ENCODE results near the gene GMPPA.

DNA sequence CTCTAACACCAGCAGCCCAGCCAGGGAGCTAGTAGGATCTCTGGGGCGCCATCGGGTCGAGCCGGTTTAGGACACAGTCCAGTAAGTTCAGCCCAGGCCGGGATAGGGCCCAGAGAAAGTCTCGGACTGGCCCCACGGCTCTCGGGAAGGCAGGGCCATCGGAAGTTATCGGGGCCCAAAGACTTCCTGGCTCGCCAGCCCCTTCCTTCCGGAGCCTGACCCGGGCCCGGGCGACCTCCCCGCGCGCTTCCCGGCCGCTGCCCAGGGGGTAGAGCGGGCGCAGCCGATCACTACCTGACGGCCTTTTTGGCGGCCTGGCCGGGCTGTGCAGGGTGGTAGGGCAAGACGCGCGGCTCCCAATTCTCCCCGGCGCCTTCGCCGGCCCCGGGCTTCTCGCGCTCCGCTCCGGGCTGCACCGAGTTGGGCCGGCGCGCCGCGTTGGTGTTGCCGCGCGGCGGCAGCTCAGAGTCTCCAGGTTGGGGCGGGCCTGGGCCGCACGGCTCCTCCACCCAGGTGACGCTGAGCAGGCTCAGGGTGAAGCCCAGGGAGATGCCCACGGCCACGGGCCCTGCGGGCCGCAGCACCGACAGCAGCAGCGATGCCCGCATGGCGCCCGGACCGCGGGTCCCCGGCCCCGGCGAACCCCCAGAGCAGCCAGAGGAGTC is 44.4 kb downstream of the GMPPA start:
- TF ChIP-seq, protein P1, sequence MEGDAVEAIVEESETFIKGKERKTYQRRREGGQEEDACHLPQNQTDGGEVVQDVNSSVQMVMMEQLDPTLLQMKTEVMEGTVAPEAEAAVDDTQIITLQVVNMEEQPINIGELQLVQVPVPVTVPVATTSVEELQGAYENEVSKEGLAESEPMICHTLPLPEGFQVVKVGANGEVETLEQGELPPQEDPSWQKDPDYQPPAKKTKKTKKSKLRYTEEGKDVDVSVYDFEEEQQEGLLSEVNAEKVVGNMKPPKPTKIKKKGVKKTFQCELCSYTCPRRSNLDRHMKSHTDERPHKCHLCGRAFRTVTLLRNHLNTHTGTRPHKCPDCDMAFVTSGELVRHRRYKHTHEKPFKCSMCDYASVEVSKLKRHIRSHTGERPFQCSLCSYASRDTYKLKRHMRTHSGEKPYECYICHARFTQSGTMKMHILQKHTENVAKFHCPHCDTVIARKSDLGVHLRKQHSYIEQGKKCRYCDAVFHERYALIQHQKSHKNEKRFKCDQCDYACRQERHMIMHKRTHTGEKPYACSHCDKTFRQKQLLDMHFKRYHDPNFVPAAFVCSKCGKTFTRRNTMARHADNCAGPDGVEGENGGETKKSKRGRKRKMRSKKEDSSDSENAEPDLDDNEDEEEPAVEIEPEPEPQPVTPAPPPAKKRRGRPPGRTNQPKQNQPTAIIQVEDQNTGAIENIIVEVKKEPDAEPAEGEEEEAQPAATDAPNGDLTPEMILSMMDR (IDR thresholded peaks at IDR 0.05; ENCODE audit: poor library complexity) = no peak
- no peak for TF ChIP-seq EZH2 (IDR thresholded peaks at IDR 0.05; ENCODE audit: borderline replicate concordance)
